Trophoblast cell (in vitro differentiated cells and primary cell): ENCODE measurements around the gene SBSN. TPM values are rescaled to one million over a fixed set of nuclear protein-coding genes. Genes with fewer than 3 reads are reported as not detected.
A peak's percentile ranks its signal among the peaks of the same experiment; 100 is the strongest.

ENCODE experiments used
- DNase-seq, 2 donors: peaks; one replicate each; pipeline ENCODE4 v3.0.0-alpha.2; 2016
- H2AFZ ChIP-seq: 2 replicates; pipeline ENCODE4 v1.6.1; 2013; ENCODE audit warnings: low read length, moderate library complexity, mild to moderate bottlenecking; ENCODE audit not compliant: insufficient read depth, poor library complexity
- H2AK5ac ChIP-seq: 2 replicates; pipeline ENCODE4 v1.6.1; 2013; ENCODE audit warnings: mild to moderate bottlenecking, low read length
- H2BK120ac ChIP-seq: 2 replicates; pipeline ENCODE4 v1.6.1; 2013; ENCODE audit warnings: low read length, mild to moderate bottlenecking, moderate library complexity; ENCODE audit not compliant: insufficient read depth, poor library complexity
- H2BK12ac ChIP-seq: 2 replicates; pipeline ENCODE4 v1.6.1; 2013; ENCODE audit warnings: mild to moderate bottlenecking, low read length, moderate library complexity
- H2BK5ac ChIP-seq: 2 replicates; pipeline ENCODE4 v1.6.1; 2013; ENCODE audit warnings: low read length, low read depth, moderate library complexity, mild to moderate bottlenecking; ENCODE audit not compliant: poor library complexity
- H3K14ac ChIP-seq: 2 replicates; pipeline ENCODE4 v1.6.1; 2013; ENCODE audit warnings: mild to moderate bottlenecking, low read length
- H3K18ac ChIP-seq: 2 replicates; pipeline ENCODE4 v1.6.1; 2013; ENCODE audit warnings: mild to moderate bottlenecking, low read length
- H3K23ac ChIP-seq: 2 replicates; pipeline ENCODE4 v1.6.1; 2013; ENCODE audit warnings: low read length
- H3K27ac ChIP-seq: 2 replicates; pipeline ENCODE4 v1.5.1; 2013; ENCODE audit warnings: low read depth, mild to moderate bottlenecking, inconsistent platforms, low read length, moderate library complexity
- H3K27me3 ChIP-seq: 2 replicates; pipeline ENCODE4 v1.6.1; 2013; ENCODE audit warnings: inconsistent platforms, mild to moderate bottlenecking, low read length, moderate library complexity; ENCODE audit not compliant: insufficient read depth
- H3K36me3 ChIP-seq, 2 experiments: 1 replicate in 1 of 2; 2 replicates in 1 of 2; pipeline ENCODE4 v1.6.1; 2013; ENCODE audit warnings: low read length in 2 of 2, mild to moderate bottlenecking in 2 of 2, moderate library complexity in 1 of 2; ENCODE audit not compliant: insufficient read depth in 2 of 2, control insufficient read depth in 1 of 2
- H3K4ac ChIP-seq: 2 replicates; pipeline ENCODE4 v1.6.1; 2013; ENCODE audit warnings: low read depth, mild to moderate bottlenecking, low read length, moderate library complexity
- H3K4me1 ChIP-seq, 2 experiments: 1 replicate in 1 of 2; 2 replicates in 1 of 2; pipeline ENCODE4 v1.6.1; 2013; ENCODE audit warnings: low read length in 2 of 2, mild to moderate bottlenecking in 2 of 2, moderate library complexity in 1 of 2; ENCODE audit not compliant: insufficient read depth in 2 of 2, control insufficient read depth in 1 of 2
- H3K4me2 ChIP-seq: 2 replicates; pipeline ENCODE4 v1.6.1; 2013; ENCODE audit warnings: inconsistent platforms, mild to moderate bottlenecking, low read length, moderate library complexity
- H3K4me3 ChIP-seq: 2 replicates; pipeline ENCODE4 v1.5.1; 2013; ENCODE audit warnings: mild to moderate bottlenecking, low read depth, low read length, inconsistent platforms
- H3K79me1 ChIP-seq: one replicate; pipeline ENCODE4 v1.6.1; 2013; ENCODE audit warnings: low read length
- H3K79me2 ChIP-seq: 2 replicates; pipeline ENCODE4 v1.6.1; 2013; ENCODE audit warnings: low read length, mild to moderate bottlenecking; ENCODE audit not compliant: control insufficient read depth, insufficient read depth, poor library complexity
- H3K9ac ChIP-seq: 2 replicates; pipeline ENCODE4 v1.6.1; 2013; ENCODE audit warnings: mild to moderate bottlenecking, low read length
- H3K9me3 ChIP-seq: 2 replicates; pipeline ENCODE4 v1.6.1; 2013; ENCODE audit warnings: low read depth, mild to moderate bottlenecking, control low read depth, inconsistent platforms, low read length; ENCODE audit not compliant: insufficient read depth
- H4K12ac ChIP-seq: 2 replicates; pipeline ENCODE4 v1.6.1; 2013; ENCODE audit warnings: low read depth, mild to moderate bottlenecking, low read length, moderate library complexity
- H4K8ac ChIP-seq: 2 replicates; pipeline ENCODE4 v1.6.1; 2013; ENCODE audit warnings: low read depth, mild to moderate bottlenecking, low read length, moderate library complexity
- H4K91ac ChIP-seq: one replicate; pipeline ENCODE4 v1.6.1; 2013; ENCODE audit warnings: low read depth, mild to moderate bottlenecking, low read length, moderate library complexity
- WGBS: extraction: QIAGEN DNeasy Blood & Tissue Kit; methylation state at CpG from one replicate; pipeline ENCODE4 v1.1.7; 2013; ENCODE audit warnings: missing lambda C conversion rate; ENCODE audit not compliant: insufficient read length, insufficient coverage; ENCODE audit errors: extremely low coverage; 5-methylcytosine and 5-hydroxymethylcytosine counted together
- polyA plus RNA-seq: library from polyadenylated mRNA; stranded (reverse); fragments of 200-250 nt; gene quantifications from 2 replicates; pipeline ENCODE4 v1.2.3, GENCODE V29; 2013

The SBSN gene
- 7.9 TPM in 2 replicates for polyA plus RNA-seq

DNA sequence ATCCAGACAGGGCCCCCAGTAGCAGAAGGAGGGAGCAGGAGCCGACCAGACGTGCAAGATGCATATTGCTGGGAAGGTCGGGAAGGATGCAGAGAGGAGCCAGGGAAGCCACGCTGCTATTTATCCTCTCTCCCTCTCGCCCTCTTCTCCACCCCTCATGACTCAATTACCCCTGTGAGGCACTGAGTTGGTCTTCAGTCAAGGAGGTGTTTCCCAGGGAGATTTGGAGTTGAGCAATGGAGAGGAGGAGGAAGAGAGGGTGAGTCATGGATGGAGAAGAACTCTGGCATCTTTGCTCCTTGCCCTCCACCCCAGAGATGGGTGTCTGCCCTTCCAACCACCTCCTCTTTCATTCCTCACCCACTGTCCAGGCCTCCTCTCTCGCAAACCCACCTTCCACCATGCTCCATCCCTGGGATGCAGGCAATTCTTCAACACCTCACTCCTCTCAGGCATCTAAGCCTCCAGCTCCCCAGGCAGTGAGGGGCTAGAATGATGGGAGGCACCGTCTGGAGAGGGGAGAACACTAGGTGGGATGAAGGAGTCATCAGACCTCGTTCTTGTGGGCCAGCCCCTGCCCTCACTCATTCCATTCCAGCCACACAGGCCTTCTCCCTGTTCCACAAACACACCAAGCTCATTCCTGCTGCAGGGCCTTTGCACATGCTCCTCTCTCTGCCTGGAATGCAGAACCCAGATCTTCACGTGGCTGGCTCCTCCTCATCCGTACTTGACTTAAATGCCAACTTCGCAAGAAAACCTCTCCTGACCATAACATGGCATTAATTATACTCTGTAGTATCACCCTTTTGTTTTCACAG is at the start of gene SBSN:
SBSN (minus strand) TSS at position 94 of the 821 bp plus-strand sequence; CDS start at position 64, 30 bp downstream.
- H3K4me1 ChIP-seq: no peaks in the 10 kb centered on the region
- no peak within 1 kb of the TSS for H3K27ac ChIP-seq
- no peak within 1 kb of the TSS for H3K9ac ChIP-seq
- H2BK12ac ChIP-seq: no peak within 1 kb of the TSS
- no peak within 1 kb of the TSS for H4K8ac ChIP-seq
- no peak within 1 kb of the TSS for H2BK5ac ChIP-seq
- no peak within 1 kb of the TSS for H3K14ac ChIP-seq
- H4K91ac ChIP-seq: no peak within 1 kb of the TSS
- no peak within 1 kb of the TSS for H4K12ac ChIP-seq
- H3K4ac ChIP-seq: no peak within 1 kb of the TSS
- no peak within 1 kb of the TSS for H3K4me2 ChIP-seq
- no peaks in the 10 kb centered on the region for H3K79me2 ChIP-seq
- H3K27me3 ChIP-seq: peaks cover under 1% of the 10 kb centered on the region
- no peak within 1 kb of the TSS for H3K23ac ChIP-seq
- peaks cover 4% of the 10 kb centered on the region for H3K9me3 ChIP-seq
- no peak within 1 kb of the TSS for H2BK120ac ChIP-seq
- peak within 1 kb of the TSS; percentile 0 for H3K4me3 ChIP-seq
- no peak within 1 kb of the TSS for H2AFZ ChIP-seq
- H3K79me1 ChIP-seq: no peaks in the 10 kb centered on the region
- H3K18ac ChIP-seq: no peak within 1 kb of the TSS
- no CpG with 5 or more reads among the region's 11 CpGs for WGBS
- H3K36me3 ChIP-seq: no peaks in the 10 kb centered on the region
- no peak within 1 kb of the TSS for H2AK5ac ChIP-seq
- no peak for DNase-seq

DNA sequence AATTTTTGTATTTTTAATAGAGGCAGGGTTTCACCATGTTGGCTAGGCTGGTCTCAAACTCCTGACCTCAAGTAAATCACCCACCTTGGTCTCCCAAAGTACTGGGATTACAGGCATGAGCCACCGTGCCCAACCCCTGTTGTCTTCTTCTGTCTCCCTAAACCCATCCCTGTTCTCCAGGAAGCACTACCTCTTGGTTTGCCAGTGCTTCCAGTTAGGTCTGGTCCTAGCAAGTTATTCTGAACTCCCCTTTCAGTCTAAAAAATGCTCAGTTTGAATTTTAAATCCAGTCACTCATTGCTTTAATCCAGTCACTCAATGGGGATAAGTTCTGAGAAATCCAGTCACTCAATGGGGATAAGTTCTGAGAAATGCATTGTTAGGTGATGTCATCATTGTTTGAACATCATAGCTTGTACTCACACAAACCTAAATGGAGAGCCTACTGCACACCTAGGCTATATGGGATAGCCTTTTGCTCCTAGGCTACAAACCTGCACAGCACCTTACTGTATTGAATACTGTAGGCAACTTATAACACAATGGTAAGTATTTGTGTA is 43.4 kb upstream of the SBSN start:
- Histone ChIP-seq H3K18ac (no peak overlapping the region), H3K9me3 (peaks cover 5% of the 10 kb centered on the region), H4K91ac (no peak overlapping the region), H3K4ac (no peak overlapping the region), H3K23ac (no peak overlapping the region), H3K9ac (no peak overlapping the region), H2BK5ac (no peak overlapping the region), H3K36me3 (no peaks in the 10 kb centered on the region), H4K12ac (no peak overlapping the region), H3K14ac (no peak overlapping the region), H4K8ac (no peak overlapping the region), H3K27ac (no peak overlapping the region), H3K79me2 (no peaks in the 10 kb centered on the region), H2AFZ (no peak overlapping the region), H3K27me3 (no peaks in the 10 kb centered on the region), H3K79me1 (no peaks in the 10 kb centered on the region), H3K4me2 (no peak overlapping the region), H3K4me1 (no peaks in the 10 kb centered on the region), H2BK12ac (no peak overlapping the region), H2AK5ac (no peak overlapping the region), H3K4me3 (no peak overlapping the region), H2BK120ac (no peak overlapping the region)
- WGBS: no CpG with 5 or more reads among the region's 1 CpG
- no peak for DNase-seq

DNA sequence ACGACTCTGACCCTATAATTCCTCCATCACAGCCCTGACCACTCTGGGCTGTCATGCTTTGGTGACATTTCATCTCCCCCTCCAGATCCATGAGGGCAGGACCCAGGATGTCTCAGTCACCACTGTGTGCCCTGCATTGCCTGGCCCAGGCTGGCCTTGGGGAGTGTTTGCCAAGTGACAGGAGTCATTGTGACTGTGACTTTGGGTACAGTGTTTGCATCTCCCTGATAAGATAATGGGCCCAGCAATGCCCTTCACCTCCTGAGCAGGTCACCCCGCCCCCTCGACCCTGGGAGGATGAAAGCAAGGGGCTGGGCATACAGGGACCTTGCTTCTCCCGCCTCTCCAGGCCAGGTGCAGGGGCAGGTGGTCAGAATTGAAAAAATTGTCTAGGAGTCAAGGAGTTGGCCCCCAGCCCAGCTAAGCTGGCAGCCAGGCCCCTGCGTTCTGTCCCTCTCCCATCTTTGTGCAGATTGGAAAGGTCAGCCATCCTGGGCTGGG is 41.2 kb upstream of the SBSN start:
- Histone ChIP-seq H4K91ac (no peak overlapping the region), H3K4me1 (no peaks in the 10 kb centered on the region), H2AK5ac (no peak overlapping the region), H3K79me1 (no peaks in the 10 kb centered on the region), H3K18ac (no peak overlapping the region), H3K4me2 (no peak overlapping the region), H4K12ac (no peak overlapping the region), H4K8ac (no peak overlapping the region), H3K14ac (no peak overlapping the region), H3K4me3 (no peak overlapping the region), H3K9ac (no peak overlapping the region), H3K4ac (no peak overlapping the region), H3K23ac (no peak overlapping the region), H3K27ac (no peak overlapping the region), H2BK5ac (no peak overlapping the region), H3K27me3 (no peaks in the 10 kb centered on the region), H2AFZ (no peak overlapping the region), H2BK12ac (no peak overlapping the region), H2BK120ac (no peak overlapping the region), H3K9me3 (peaks cover 2% of the 10 kb centered on the region), H3K36me3 (no peaks in the 10 kb centered on the region), H3K79me2 (no peaks in the 10 kb centered on the region)
- no CpG with 5 or more reads among the region's 5 CpGs for WGBS
- DNase-seq: no peak

DNA sequence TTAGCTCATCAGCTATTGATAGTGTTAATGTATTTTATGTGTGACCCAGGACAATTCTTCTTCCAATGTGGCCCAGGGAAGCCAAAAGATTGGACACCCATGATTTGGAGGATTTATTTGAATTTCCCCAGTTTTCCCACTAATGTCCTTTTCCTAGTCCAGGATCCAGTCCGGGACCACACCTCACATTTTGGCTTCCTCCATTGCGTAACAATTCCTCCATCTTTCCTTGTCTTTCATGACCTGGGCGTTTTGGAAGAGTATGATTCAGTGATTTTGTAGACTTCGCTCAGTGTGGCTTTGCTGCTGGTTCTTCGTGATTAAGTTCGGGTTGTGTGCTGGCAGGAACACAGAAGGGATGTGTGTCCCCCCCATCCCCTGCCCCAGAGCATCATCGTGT is 38.6 kb upstream of the SBSN start:
- Histone ChIP-seq H3K9ac (no peak overlapping the region), H3K9me3 (peaks cover 2% of the 10 kb centered on the region), H3K23ac (no peak overlapping the region), H3K27me3 (no peaks in the 10 kb centered on the region), H2AK5ac (no peak overlapping the region), H4K8ac (no peak overlapping the region), H3K18ac (no peak overlapping the region), H2BK5ac (no peak overlapping the region), H3K79me2 (no peaks in the 10 kb centered on the region), H3K27ac (no peak overlapping the region), H3K4me2 (no peak overlapping the region), H4K12ac (no peak overlapping the region), H2AFZ (no peak overlapping the region), H2BK120ac (no peak overlapping the region), H3K4me1 (no peaks in the 10 kb centered on the region), H3K4ac (no peak overlapping the region), H3K14ac (no peak overlapping the region), H3K36me3 (no peaks in the 10 kb centered on the region), H2BK12ac (no peak overlapping the region), H4K91ac (no peak overlapping the region), H3K4me3 (no peak overlapping the region), H3K79me1 (no peaks in the 10 kb centered on the region)
- WGBS: no CpG with 5 or more reads among the region's 7 CpGs
- DNase-seq: no peak
